Neuronal stem cell (in vitro differentiated cells): ENCODE results near the gene KDM1B.

Experiments used
- DNase-seq: peaks from one replicate; pipeline ENCODE4 v3.0.0-alpha.2; 2013; ENCODE audit warnings: low spot score
- H2AFZ ChIP-seq: one replicate; pipeline ENCODE4 v1.6.1; 2013; ENCODE audit warnings: mild to moderate bottlenecking, low read length, inconsistent platforms
- H2AK5ac ChIP-seq: 2 replicates; pipeline ENCODE4 v1.6.1; 2013; ENCODE audit warnings: low read depth, mild to moderate bottlenecking, inconsistent platforms, low read length, moderate library complexity, mixed read lengths
- H2BK120ac ChIP-seq: 2 replicates; pipeline ENCODE4 v1.6.1; 2013; ENCODE audit warnings: low read depth, mild to moderate bottlenecking, inconsistent platforms, low read length, moderate library complexity, mixed read lengths
- H2BK12ac ChIP-seq: one replicate; pipeline ENCODE4 v1.6.1; 2013; ENCODE audit warnings: low read length, inconsistent platforms
- H2BK15ac ChIP-seq: 2 replicates; pipeline ENCODE4 v1.6.1; 2013; ENCODE audit warnings: mild to moderate bottlenecking, low read length, inconsistent platforms, mixed read lengths
- H2BK5ac ChIP-seq: one replicate; pipeline ENCODE4 v1.6.1; 2013; ENCODE audit warnings: inconsistent platforms, mild to moderate bottlenecking, low read length, moderate library complexity
- H3K14ac ChIP-seq: one replicate; pipeline ENCODE4 v1.6.1; 2013; ENCODE audit warnings: low read length, inconsistent platforms
- H3K18ac ChIP-seq: 2 replicates; pipeline ENCODE4 v1.6.1; 2013; ENCODE audit warnings: low read length, inconsistent platforms
- H3K23ac ChIP-seq: 2 replicates; pipeline ENCODE4 v1.6.1; 2013; ENCODE audit warnings: low read depth, mild to moderate bottlenecking, mixed read lengths, low read length, inconsistent platforms; ENCODE audit not compliant: poor library complexity
- H3K27ac ChIP-seq: replicated peaks from 3 replicates; pipeline ENCODE4 v1.5.1; 2013; ENCODE audit warnings: low read length, inconsistent platforms
- H3K27me3 ChIP-seq, 3 experiments: 2 replicates each; pipeline ENCODE4 v1.6.1; 2013; ENCODE audit warnings: low read length in 3 of 3, mild to moderate bottlenecking in 2 of 3, inconsistent platforms in 1 of 3, low read depth in 1 of 3, mixed read lengths in 1 of 3, moderate library complexity in 1 of 3; ENCODE audit not compliant: control insufficient read depth in 3 of 3, insufficient read depth in 3 of 3
- H3K36me3 ChIP-seq, 2 donors: replicated peaks in 1 of 2; 2 replicates each; pipeline ENCODE4 v1.6.1; 2013; ENCODE audit warnings: low read length in 2 of 2; ENCODE audit not compliant: control insufficient read depth in 2 of 2, insufficient read depth in 2 of 2
- H3K4ac ChIP-seq: 2 replicates; pipeline ENCODE4 v1.6.1; 2013; ENCODE audit warnings: inconsistent platforms, mild to moderate bottlenecking, low read length, moderate library complexity
- H3K4me1 ChIP-seq, 2 donors: 1 replicate in 1 of 2; 2 replicates in 1 of 2; pipeline ENCODE4 v1.6.1; 2013; ENCODE audit warnings: low read length in 2 of 2, low read depth in 1 of 2; ENCODE audit not compliant: control insufficient read depth in 2 of 2, insufficient read depth in 1 of 2
- H3K4me2 ChIP-seq: one replicate; pipeline ENCODE4 v1.6.1; 2013; ENCODE audit warnings: mild to moderate bottlenecking, low read length, inconsistent platforms; ENCODE audit not compliant: insufficient read depth, poor library complexity, severe bottlenecking
- H3K4me3 ChIP-seq, 2 donors: 2 replicates each; pipeline ENCODE4 v1.5.1; 2013; ENCODE audit warnings: low read length in 2 of 2, mild to moderate bottlenecking in 2 of 2, inconsistent platforms in 1 of 2, moderate library complexity in 1 of 2
- H3K79me1 ChIP-seq: one replicate; pipeline ENCODE4 v1.6.1; 2013; ENCODE audit warnings: low read depth, mild to moderate bottlenecking, inconsistent platforms, low read length, moderate library complexity
- H3K9ac ChIP-seq: one replicate; pipeline ENCODE4 v1.6.1; 2013; ENCODE audit warnings: mild to moderate bottlenecking, low read depth, low read length, inconsistent platforms; ENCODE audit not compliant: poor library complexity
- H3K9me3 ChIP-seq, 2 donors: replicated peaks in 1 of 2; 2 replicates each; pipeline versions ENCODE3 to v1.6.1; 2013; ENCODE audit warnings: low read length in 2 of 2, mild to moderate bottlenecking in 2 of 2, inconsistent platforms in 1 of 2, low read depth in 1 of 2, mixed read lengths in 1 of 2, moderate library complexity in 1 of 2; ENCODE audit not compliant: control insufficient read depth in 2 of 2, insufficient read depth in 1 of 2
- H4K8ac ChIP-seq: one replicate; pipeline ENCODE4 v1.6.1; 2013; ENCODE audit warnings: low read depth, mild to moderate bottlenecking, inconsistent platforms, low read length, moderate library complexity
- H4K91ac ChIP-seq: one replicate; pipeline ENCODE4 v1.6.1; 2013; ENCODE audit warnings: low read length, low read depth, mild to moderate bottlenecking, inconsistent platforms; ENCODE audit not compliant: poor library complexity
- WGBS, 2 donors: extraction: QIAGEN DNeasy Blood & Tissue Kit; methylation state at CpG; one replicate each; pipeline ENCODE4 v1.1.7; 2013; ENCODE audit warnings: missing lambda C conversion rate in 2 of 2, mixed read lengths in 1 of 2; ENCODE audit not compliant: insufficient read length in 2 of 2, insufficient replicate concordance in 1 of 2; ENCODE audit errors: extremely low coverage in 2 of 2; 5-methylcytosine and 5-hydroxymethylcytosine counted together

The KDM1B gene

GRCh38 chr6:18182568-18182967 is 27.3 kb downstream of the KDM1B start:
- Histone ChIP-seq H3K27ac (no peak overlapping the region), H3K79me1 (no peaks in the 10 kb centered on the region), H2BK5ac (no peak overlapping the region), H4K8ac (no peak overlapping the region), H2BK15ac (no peak overlapping the region), H3K36me3 (no peaks in the 10 kb centered on the region), H2AFZ (no peak overlapping the region), H3K9me3 (no peaks in the 10 kb centered on the region), H3K9ac (no peak overlapping the region), H3K4me3 (no peak overlapping the region), H3K4me2 (no peak overlapping the region), H2BK12ac (no peak overlapping the region), H3K18ac (no peak overlapping the region), H2AK5ac (no peak overlapping the region), H4K91ac (no peak overlapping the region), H3K4me1 (peaks cover 6 to 14% of the 10 kb centered on the region in 2 donors), H3K27me3 (no peaks in the 10 kb centered on the region), H3K4ac (no peak overlapping the region), H3K23ac (no peak overlapping the region), H2BK120ac (no peak overlapping the region), H3K14ac (no peak overlapping the region)
- DNase-seq = no peak
- no CpG with 5 or more reads among the region's 4 CpGs for WGBS, 2 donors

GRCh38 chr6:18183766-18184165 is 28.5 kb downstream of the KDM1B start:
- Histone ChIP-seq H3K9ac (no peak overlapping the region), H3K9me3 (no peaks in the 10 kb centered on the region), H3K4me3 (no peak overlapping the region), H3K18ac (no peak overlapping the region), H3K27ac (no peak overlapping the region), H4K8ac (no peak overlapping the region), H3K79me1 (no peaks in the 10 kb centered on the region), H3K14ac (no peak overlapping the region), H2BK12ac (no peak overlapping the region), H2AFZ (no peak overlapping the region), H2BK15ac (no peak overlapping the region), H3K36me3 (no peaks in the 10 kb centered on the region), H2AK5ac (no peak overlapping the region), H3K4me1 (peaks cover 6 to 14% of the 10 kb centered on the region in 2 donors), H3K27me3 (no peaks in the 10 kb centered on the region), H3K4ac (no peak overlapping the region), H3K23ac (no peak overlapping the region), H4K91ac (no peak overlapping the region), H2BK5ac (no peak overlapping the region), H2BK120ac (no peak overlapping the region), H3K4me2 (no peak overlapping the region)
- no CpG with 5 or more reads among the region's 4 CpGs for WGBS, 2 donors
- no peak for DNase-seq

GRCh38 chr6:18185624-18186023 is 30.4 kb downstream of the KDM1B start:
- no peak overlapping the region for H2AFZ ChIP-seq
- H3K9me3 ChIP-seq = no peaks in the 10 kb centered on the region
- H3K4me2 ChIP-seq = no peak overlapping the region
- no peak overlapping the region for H4K91ac ChIP-seq
- no peak overlapping the region for H3K18ac ChIP-seq
- H3K23ac ChIP-seq = no peak overlapping the region
- no peak overlapping the region for H2BK120ac ChIP-seq
- no peak overlapping the region for H3K14ac ChIP-seq
- H3K79me1 ChIP-seq = no peaks in the 10 kb centered on the region
- H3K4me1 ChIP-seq = peaks cover 6 to 14% of the 10 kb centered on the region in 2 donors
- H3K36me3 ChIP-seq = no peaks in the 10 kb centered on the region
- no peak for DNase-seq
- no peak overlapping the region for H2BK12ac ChIP-seq
- H3K9ac ChIP-seq = no peak overlapping the region
- H4K8ac ChIP-seq = no peak overlapping the region
- H3K4ac ChIP-seq = no peak overlapping the region
- no peak overlapping the region for H3K4me3 ChIP-seq
- H2BK15ac ChIP-seq = no peak overlapping the region
- H3K27me3 ChIP-seq = no peaks in the 10 kb centered on the region
- no peak overlapping the region for H3K27ac ChIP-seq
- no peak overlapping the region for H2BK5ac ChIP-seq
- WGBS, 2 donors = no CpG with 5 or more reads among the region's 1 CpG
- H2AK5ac ChIP-seq = no peak overlapping the region

GRCh38 chr6:18186033-18186432 is 30.8 kb downstream of the KDM1B start:
- peak overlapping the region; percentile 43 for H2AFZ ChIP-seq
- no peak overlapping the region for H3K14ac ChIP-seq
- H3K4me1 ChIP-seq = peaks cover 6 to 14% of the 10 kb centered on the region in 2 donors
- no peak overlapping the region for H2AK5ac ChIP-seq
- no CpG with 5 or more reads among the region's 2 CpGs for WGBS, 2 donors
- peaks cover 0 to under 1% of the 10 kb centered on the region in 2 donors for H3K36me3 ChIP-seq
- DNase-seq = no peak
- H3K4ac ChIP-seq = no peak overlapping the region
- no peak overlapping the region for H2BK15ac ChIP-seq
- H3K18ac ChIP-seq = no peak overlapping the region
- H2BK120ac ChIP-seq = no peak overlapping the region
- no peak overlapping the region for H3K9ac ChIP-seq
- no peak overlapping the region for H3K4me3 ChIP-seq
- H4K8ac ChIP-seq = no peak overlapping the region
- H4K91ac ChIP-seq = no peak overlapping the region
- H3K4me2 ChIP-seq = no peak overlapping the region
- no peak overlapping the region for H2BK12ac ChIP-seq
- H2BK5ac ChIP-seq = no peak overlapping the region
- no peak overlapping the region for H3K23ac ChIP-seq
- H3K79me1 ChIP-seq = no peaks in the 10 kb centered on the region
- H3K27ac ChIP-seq = no peak overlapping the region
- no peaks in the 10 kb centered on the region for H3K27me3 ChIP-seq
- H3K9me3 ChIP-seq = no peaks in the 10 kb centered on the region
